GM03348 (cell line): ENCODE measurements around the gene COL23A1.

ENCODE experiments used
- DNase-seq: peaks from one replicate; pipeline ENCODE4 v3.0.0; 2012; ENCODE audit warnings: low spot score

Gene COL23A1

GRCh38 chr5:178337334-178337741 is 252.9 kb downstream of the COL23A1 start:
- DNase-seq, result no peak

- no peak for DNase-seq
These were observed 253.3 kb downstream of the COL23A1 start for GRCh38 chr5:178336889-178337288.

- no peak for DNase-seq
These were observed 254.7 kb downstream of the COL23A1 start for GRCh38 chr5:178335302-178336030.

- DNase-seq, result no peak
These were observed 255.3 kb downstream of the COL23A1 start for GRCh38 chr5:178334861-178335260.

- DNase-seq, result no peak
These were observed 256.2 kb downstream of the COL23A1 start for GRCh38 chr5:178333821-178334481.

GRCh38 chr5:178332210-178332641 is 258.0 kb downstream of the COL23A1 start:
- no peak for DNase-seq

GRCh38 chr5:178331491-178331996 is 258.6 kb downstream of the COL23A1 start:
- no peak for DNase-seq

- DNase-seq, result no peak
These were observed 259.3 kb downstream of the COL23A1 start for GRCh38 chr5:178330791-178331404.

GRCh38 chr5:178328826-178329730 is 261.1 kb downstream of the COL23A1 start:
- DNase-seq, result no peak

GRCh38 chr5:178327931-178328711 is 262.1 kb downstream of the COL23A1 start:
- DNase-seq, result no peak

GRCh38 chr5:178327446-178327845 is 262.7 kb downstream of the COL23A1 start:
- no peak for DNase-seq

- no peak for DNase-seq
These were observed 263.8 kb downstream of the COL23A1 start for GRCh38 chr5:178326374-178326715.

GRCh38 chr5:178325679-178326373 is 264.4 kb downstream of the COL23A1 start:
- no peak for DNase-seq

GRCh38 chr5:178325311-178325678 is 264.9 kb downstream of the COL23A1 start:
- no peak for DNase-seq

GRCh38 chr5:178324481-178325310 is 265.5 kb downstream of the COL23A1 start:
- DNase-seq, result no peak

GRCh38 chr5:178323961-178324360 is 266.2 kb downstream of the COL23A1 start:
- DNase-seq, result no peak

GRCh38 chr5:178323541-178323865 is 266.7 kb downstream of the COL23A1 start:
- DNase-seq, result no peak

GRCh38 chr5:178322736-178323540 is 267.3 kb downstream of the COL23A1 start:
- no peak for DNase-seq

- DNase-seq, result no peak
These were observed 269.8 kb downstream of the COL23A1 start for GRCh38 chr5:178320281-178320855.
